Natural killer cell (primary cell): ENCODE measurements around the gene DPYSL3. TPM values are rescaled to one million over a fixed set of nuclear protein-coding genes. Genes with fewer than 3 reads are reported as not detected.

ENCODE experiments used
- ATAC-seq, 3 donors: fragments of 150-1000 bp in 2 of 3; fragments of 200-7000 bp in 1 of 3; cut with Tn5 transposase; 1 replicate in 1 of 3; 2 replicates in 2 of 3; pipeline ENCODE4 v1.10.0; 2021; ENCODE audit warnings: mild to moderate bottlenecking in 2 of 3, moderate library complexity in 2 of 3
- DNase-seq, 2 donors: peaks; one replicate each; pipeline versions ENCODE4 v3.0.0 to v3.0.0-alpha.2; 2013 to 2021; ENCODE audit warnings: mixed read lengths in 1 of 2
- H3K27ac ChIP-seq: one replicate; pipeline ENCODE4 v1.5.1; 2013; ENCODE audit warnings: mild to moderate bottlenecking, low read length
- H3K27me3 ChIP-seq: one replicate; pipeline ENCODE4 v1.6.1; 2013; ENCODE audit warnings: low read length; ENCODE audit not compliant: control insufficient read depth, insufficient read depth
- H3K36me3 ChIP-seq: one replicate; pipeline ENCODE4 v1.6.1; 2013; ENCODE audit warnings: low read length; ENCODE audit not compliant: control insufficient read depth, insufficient read depth
- H3K4me1 ChIP-seq: one replicate; pipeline ENCODE4 v1.6.1; 2013; ENCODE audit warnings: low read length; ENCODE audit not compliant: control insufficient read depth, insufficient read depth
- H3K4me3 ChIP-seq: one replicate; pipeline ENCODE4 v1.5.1; 2013; ENCODE audit warnings: low read length
- H3K9me3 ChIP-seq: one replicate; pipeline ENCODE4 v1.6.1; 2013; ENCODE audit warnings: low read length; ENCODE audit not compliant: control insufficient read depth, insufficient read depth
- H3K27ac Mint-ChIP-seq, 2 donors: one replicate each; pipeline ENCODE4 v1.8.0; 2022; ENCODE audit warnings: mild to moderate bottlenecking in 2 of 2, mixed read lengths in 2 of 2, moderate library complexity in 1 of 2
- H3K27me3 Mint-ChIP-seq, 2 donors: one replicate each; pipeline ENCODE4 v1.8.0; 2022; ENCODE audit warnings: low read depth in 2 of 2, mixed read lengths in 2 of 2
- H3K36me3 Mint-ChIP-seq: one replicate; pipeline ENCODE4 v1.8.0; 2022; ENCODE audit warnings: mixed read lengths
- H3K4me1 Mint-ChIP-seq, 2 donors: one replicate each; pipeline ENCODE4 v1.8.0; 2022; ENCODE audit warnings: mixed read lengths in 2 of 2
- H3K4me3 Mint-ChIP-seq: one replicate; pipeline ENCODE4 v1.8.0; 2022; ENCODE audit warnings: mild to moderate bottlenecking, moderate library complexity, mixed read lengths
- H3K9me3 Mint-ChIP-seq, 2 donors: one replicate each; pipeline ENCODE4 v1.8.0; 2022; ENCODE audit warnings: mixed read lengths in 2 of 2
- WGBS: methylation state at CpG from one replicate; pipeline ENCODE4 v1.1.7; 2013; ENCODE audit warnings: missing lambda C conversion rate; ENCODE audit not compliant: insufficient coverage; 5-methylcytosine and 5-hydroxymethylcytosine counted together
- intact Hi-C: fragments of 100-400 bp; cut with micrococcal nuclease; formaldehyde crosslinking; loops from one replicate; pipeline ENCODE4 v1.14.2; 2022
- total RNA-seq, 4 donors: library from RNA; stranded (reverse); fragments of 120-200 nt in 1 of 4; gene quantifications; one replicate each; pipeline versions ENCODE4 v1.2.3 to v1.2.4, GENCODE V29; 2013 to 2022
- TF ChIP-seq, protein P1 (sequence below): fragments of 200-600 bp; IDR thresholded peaks from one replicate; pipeline ENCODE4 v1.8.0; 2022; ENCODE audit warnings: antibody characterized with exemption

Gene DPYSL3
- total RNA-seq, 3 donors from 2014 or later (not counting 1 experiment from before 2014, with no cell fraction given), result not detected

- Histone ChIP-seq H3K27me3 (peaks cover 5% of the 10 kb centered on the region), H3K36me3 (no peaks in the 10 kb centered on the region), H3K27ac (no peak overlapping the region), H3K9me3 (no peaks in the 10 kb centered on the region), H3K4me1 (no peaks in the 10 kb centered on the region), H3K4me3 (no peak overlapping the region)
- TF ChIP-seq, protein P1, sequence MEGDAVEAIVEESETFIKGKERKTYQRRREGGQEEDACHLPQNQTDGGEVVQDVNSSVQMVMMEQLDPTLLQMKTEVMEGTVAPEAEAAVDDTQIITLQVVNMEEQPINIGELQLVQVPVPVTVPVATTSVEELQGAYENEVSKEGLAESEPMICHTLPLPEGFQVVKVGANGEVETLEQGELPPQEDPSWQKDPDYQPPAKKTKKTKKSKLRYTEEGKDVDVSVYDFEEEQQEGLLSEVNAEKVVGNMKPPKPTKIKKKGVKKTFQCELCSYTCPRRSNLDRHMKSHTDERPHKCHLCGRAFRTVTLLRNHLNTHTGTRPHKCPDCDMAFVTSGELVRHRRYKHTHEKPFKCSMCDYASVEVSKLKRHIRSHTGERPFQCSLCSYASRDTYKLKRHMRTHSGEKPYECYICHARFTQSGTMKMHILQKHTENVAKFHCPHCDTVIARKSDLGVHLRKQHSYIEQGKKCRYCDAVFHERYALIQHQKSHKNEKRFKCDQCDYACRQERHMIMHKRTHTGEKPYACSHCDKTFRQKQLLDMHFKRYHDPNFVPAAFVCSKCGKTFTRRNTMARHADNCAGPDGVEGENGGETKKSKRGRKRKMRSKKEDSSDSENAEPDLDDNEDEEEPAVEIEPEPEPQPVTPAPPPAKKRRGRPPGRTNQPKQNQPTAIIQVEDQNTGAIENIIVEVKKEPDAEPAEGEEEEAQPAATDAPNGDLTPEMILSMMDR, result no peak
- Mint-ChIP-seq H3K4me3 (no peak overlapping the region), H3K27me3 (peaks cover 29 to 39% of the 10 kb centered on the region in 2 donors), H3K36me3 (no peaks in the 10 kb centered on the region), H3K9me3 (no peaks in the 10 kb centered on the region), H3K4me1 (peaks cover 0 to 6% of the 10 kb centered on the region in 2 donors), H3K27ac (no peak overlapping the region)
- WGBS, result 86% methylated on average over 6 of the region's 7 CpGs
- intact Hi-C loops, result no loop called here
- ATAC-seq, result no peak
- DNase-seq, result no peak
Observed at GRCh38 chr5:147508711-147509040, 1.2 kb downstream of the DPYSL3 start.

DNA sequence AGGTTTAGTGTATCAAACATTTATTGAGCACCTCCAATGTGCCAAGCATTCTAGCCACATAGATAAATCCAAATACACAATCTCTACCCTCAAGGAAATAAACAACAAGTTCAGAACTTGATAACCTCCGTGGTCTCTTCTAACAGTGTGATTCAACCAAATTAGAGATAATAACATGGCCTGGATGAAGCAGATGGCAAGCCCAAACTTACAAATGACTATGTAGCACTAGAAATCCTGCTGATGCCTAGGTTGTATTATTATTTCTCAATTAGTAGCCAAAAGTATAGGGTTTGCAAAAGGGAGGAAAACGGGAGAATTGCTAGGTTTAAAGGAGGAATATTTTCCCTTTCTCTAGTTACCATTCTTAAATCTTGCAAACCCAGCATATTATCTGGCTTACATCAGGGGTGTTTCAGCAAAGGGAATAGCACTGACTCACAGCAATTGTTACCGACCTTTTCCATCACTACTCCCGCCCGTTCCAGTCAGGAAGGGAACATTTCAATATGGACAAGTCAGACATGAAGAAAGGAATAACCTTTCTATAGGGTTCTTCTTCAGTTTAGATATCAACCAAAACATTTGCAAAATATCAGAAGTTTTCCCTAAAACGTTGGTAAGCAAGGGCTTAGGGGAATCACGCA is 2.3 kb downstream of the DPYSL3 start:
- H3K9me3 ChIP-seq, result no peaks in the 10 kb centered on the region
- intact Hi-C loops, result no loop called here
- Mint-ChIP-seq H3K27me3 (peaks cover 26 to 39% of the 10 kb centered on the region in 2 donors), H3K9me3 (no peaks in the 10 kb centered on the region), H3K4me3 (no peak overlapping the region), H3K4me1 (peaks cover 0 to 6% of the 10 kb centered on the region in 2 donors), H3K36me3 (no peaks in the 10 kb centered on the region), H3K27ac (no peak overlapping the region)
- WGBS, result 84% methylated on average over 6 of the region's 7 CpGs
- no peak overlapping the region for H3K4me3 ChIP-seq
- DNase-seq (no peak), ATAC-seq (no peak)
- no peaks in the 10 kb centered on the region for H3K4me1 ChIP-seq
- peaks cover 5% of the 10 kb centered on the region for H3K27me3 ChIP-seq
- no peaks in the 10 kb centered on the region for H3K36me3 ChIP-seq
- TF ChIP-seq, protein P1, result no peak
- H3K27ac ChIP-seq, result no peak overlapping the region

GRCh38 chr5:147504535-147504934 is 5.3 kb downstream of the DPYSL3 start:
- Histone ChIP-seq H3K9me3 (no peaks in the 10 kb centered on the region), H3K27ac (no peak overlapping the region), H3K4me1 (no peaks in the 10 kb centered on the region), H3K4me3 (no peak overlapping the region), H3K27me3 (peaks cover 4% of the 10 kb centered on the region), H3K36me3 (no peaks in the 10 kb centered on the region)
- no peaks in the 10 kb centered on the region for H3K9me3 Mint-ChIP-seq
- H3K36me3 Mint-ChIP-seq, result no peaks in the 10 kb centered on the region
- intact Hi-C loops, result no loop called here
- WGBS, result 73% methylated on average over 1 of the region's 1 CpG
- DNase-seq, result no peak
- H3K4me1 Mint-ChIP-seq, result no peaks in the 10 kb centered on the region
- H3K27me3 Mint-ChIP-seq, result peaks cover 10 to 24% of the 10 kb centered on the region in 2 donors
- H3K4me3 Mint-ChIP-seq, result no peak overlapping the region
- no peak overlapping the region for H3K27ac Mint-ChIP-seq
- ATAC-seq, result no peak
- TF ChIP-seq, protein P1, result no peak

GRCh38 chr5:147504011-147504410 is 5.9 kb downstream of the DPYSL3 start:
- 60% methylated on average over 3 of the region's 3 CpGs for WGBS
- H3K36me3 Mint-ChIP-seq, result no peaks in the 10 kb centered on the region
- intact Hi-C loops, result no loop called here
- H3K4me3 Mint-ChIP-seq, result no peak overlapping the region
- H3K4me1 Mint-ChIP-seq, result no peaks in the 10 kb centered on the region
- H3K27ac Mint-ChIP-seq, result no peak overlapping the region
- Histone ChIP-seq H3K27ac (no peak overlapping the region), H3K4me3 (no peak overlapping the region), H3K4me1 (no peaks in the 10 kb centered on the region), H3K9me3 (no peaks in the 10 kb centered on the region), H3K27me3 (peaks cover under 1% of the 10 kb centered on the region), H3K36me3 (no peaks in the 10 kb centered on the region)
- peaks cover 9 to 23% of the 10 kb centered on the region in 2 donors for H3K27me3 Mint-ChIP-seq
- no peaks in the 10 kb centered on the region for H3K9me3 Mint-ChIP-seq
- TF ChIP-seq, protein P1, result no peak
- ATAC-seq, result no peak
- DNase-seq, result no peak
